GM21526 (cell line): Measurements from ENCODE around the gene KDM2A.
A peak's percentile ranks its signal among the peaks of the same experiment; 100 is the strongest.
"Not testable (repeated sequence)": the region's sequence is repeated elsewhere in the genome, so short reads cannot be mapped to it uniquely, and the experiment has no call there.

Experiments
- ATAC-seq: cut with Tn5 transposase; IDR thresholded peaks from one replicate; pipeline ENCODE4 v1.9.1; 2021; ENCODE audit warnings: moderate library complexity; ENCODE audit not compliant: unreplicated experiment, low FRiP score

The KDM2A gene

DNA sequence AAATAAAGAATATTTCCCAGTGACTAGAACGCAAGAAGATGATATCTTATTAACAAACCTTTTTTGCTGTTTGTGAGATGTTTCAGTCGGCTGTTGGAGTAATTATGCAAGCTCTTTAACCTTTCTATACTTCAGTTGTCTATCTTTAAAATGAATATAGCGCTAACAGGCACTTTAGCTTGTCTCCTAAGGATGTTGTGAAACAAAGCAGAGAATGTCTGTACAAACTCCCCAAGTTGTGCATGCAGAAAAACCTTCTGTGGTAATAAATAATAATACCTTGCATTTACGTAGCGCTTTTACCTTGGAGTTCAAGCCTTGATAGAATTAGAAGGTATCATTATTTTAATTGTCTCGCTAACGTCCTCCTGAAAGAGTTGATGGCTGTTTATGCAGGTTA is 1.9 kb upstream of the KDM2A start:
- ATAC-seq = no peak

DNA sequence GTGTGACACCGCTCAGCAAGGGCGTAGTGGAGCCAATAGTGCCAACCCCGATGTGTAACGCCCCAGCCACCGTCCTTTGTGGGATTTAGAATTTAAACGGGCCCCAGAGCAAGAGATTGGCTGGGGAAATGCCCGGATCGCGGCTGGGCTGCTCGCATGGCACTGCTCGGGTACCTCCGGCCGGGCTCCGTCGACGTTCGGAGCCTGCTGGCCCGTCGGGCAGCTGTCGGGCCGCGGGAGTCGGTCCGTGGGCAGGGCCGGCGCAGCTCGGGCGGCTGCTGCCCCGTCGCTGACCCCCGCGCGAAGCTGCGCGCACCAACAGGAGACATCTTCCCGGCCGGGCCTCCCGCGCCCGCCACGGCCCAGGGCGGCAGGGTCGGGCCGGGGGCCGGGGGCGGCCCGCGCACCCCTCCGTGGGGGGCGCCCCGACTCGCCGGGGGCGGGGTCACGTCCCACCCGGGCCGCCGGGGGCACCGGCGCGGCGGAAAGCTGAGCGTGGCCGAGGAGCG is 1.3 kb upstream of the KDM2A start:
- peak; percentile 7 for ATAC-seq

DNA sequence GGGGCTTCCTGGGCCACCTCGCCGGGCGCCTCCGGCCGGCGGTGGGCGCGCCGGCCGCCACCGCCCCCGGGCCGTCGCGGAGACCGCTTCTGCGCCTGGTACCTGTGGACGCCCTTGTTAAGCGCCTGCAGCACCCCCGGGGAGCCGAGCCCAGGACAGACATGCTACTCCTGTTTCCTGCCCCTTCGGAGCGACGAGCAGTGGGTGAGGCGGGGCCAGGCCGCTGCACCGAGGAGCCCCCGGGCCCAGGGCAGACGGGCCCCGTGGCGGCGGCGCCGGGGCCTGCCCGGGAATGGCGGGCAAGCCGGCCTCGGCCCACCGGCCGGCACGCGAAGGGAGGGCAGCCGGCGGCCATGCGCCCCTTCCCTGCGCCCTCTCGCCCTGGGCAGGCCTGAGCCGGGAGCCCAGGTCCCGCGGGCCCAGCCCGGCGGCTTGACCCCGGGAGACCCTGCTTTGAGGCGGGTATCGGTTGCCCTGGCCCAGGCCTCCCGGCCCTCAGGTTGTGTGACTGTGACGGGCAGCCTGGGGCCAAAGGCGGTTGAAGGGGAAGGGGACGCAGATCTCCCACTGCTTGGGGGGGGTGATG is 789 bp upstream of the KDM2A start:
- ATAC-seq = peak; percentile 18

DNA sequence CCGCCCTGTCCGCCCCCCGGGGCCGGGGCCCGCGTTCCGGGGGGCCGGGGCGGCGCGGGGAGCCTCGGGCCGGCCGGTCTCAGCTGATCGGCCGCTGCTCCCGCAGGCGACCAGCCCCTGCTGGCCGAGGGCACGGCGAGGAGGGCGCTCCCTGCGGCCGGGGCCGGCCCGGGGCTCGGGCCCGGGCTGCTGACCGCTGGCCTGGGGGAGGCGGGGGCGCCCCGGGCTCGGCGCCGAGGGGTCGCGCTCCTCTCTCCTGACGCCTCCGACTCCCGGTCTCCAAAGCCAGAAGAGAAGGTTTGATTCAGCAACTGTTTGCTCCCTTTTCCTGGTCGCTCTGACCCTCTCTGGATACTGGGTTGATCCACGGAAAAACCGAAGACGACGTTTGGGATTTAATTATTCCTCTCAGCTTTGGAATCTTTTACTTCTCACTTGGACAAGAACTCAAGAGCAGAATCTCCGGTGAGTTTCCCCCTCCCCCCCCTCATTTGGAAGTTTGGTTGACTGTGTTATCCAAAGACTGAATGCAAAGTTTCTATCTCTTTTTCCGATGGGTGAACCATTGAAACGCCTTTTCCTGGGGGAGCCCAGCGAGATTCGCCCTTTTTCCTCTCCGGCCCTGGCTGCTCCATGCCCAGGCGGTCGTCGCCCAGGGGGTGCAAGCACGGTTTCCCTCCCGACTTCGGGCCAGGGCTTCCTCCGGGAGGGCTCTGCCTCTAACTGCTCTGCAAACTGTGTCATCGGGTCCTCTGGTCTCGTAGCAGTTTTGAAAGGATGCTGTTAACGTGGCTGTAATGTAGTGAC is 725 bp downstream of the KDM2A start:
- peak; percentile 7 for ATAC-seq

DNA sequence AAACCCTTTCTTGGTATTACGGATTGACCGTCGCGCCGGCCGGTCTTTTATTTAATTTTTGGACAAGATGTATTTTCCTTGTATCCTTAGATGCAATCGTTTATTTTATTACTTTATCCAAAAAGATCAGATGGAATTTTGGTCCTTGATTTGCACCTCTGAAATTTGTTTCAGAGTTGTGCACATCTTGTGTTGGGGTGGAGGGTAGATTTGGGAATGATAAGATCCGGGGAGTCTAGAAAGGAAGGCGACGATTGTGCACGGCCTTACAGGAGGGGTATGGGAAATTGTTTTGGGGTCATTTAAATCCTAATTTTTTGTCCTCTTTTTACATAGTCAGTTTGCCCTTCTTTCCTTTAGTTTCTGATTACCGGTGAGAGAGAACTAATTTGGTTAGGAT is 1.4 kb downstream of the KDM2A start:
- ATAC-seq = no peak

DNA sequence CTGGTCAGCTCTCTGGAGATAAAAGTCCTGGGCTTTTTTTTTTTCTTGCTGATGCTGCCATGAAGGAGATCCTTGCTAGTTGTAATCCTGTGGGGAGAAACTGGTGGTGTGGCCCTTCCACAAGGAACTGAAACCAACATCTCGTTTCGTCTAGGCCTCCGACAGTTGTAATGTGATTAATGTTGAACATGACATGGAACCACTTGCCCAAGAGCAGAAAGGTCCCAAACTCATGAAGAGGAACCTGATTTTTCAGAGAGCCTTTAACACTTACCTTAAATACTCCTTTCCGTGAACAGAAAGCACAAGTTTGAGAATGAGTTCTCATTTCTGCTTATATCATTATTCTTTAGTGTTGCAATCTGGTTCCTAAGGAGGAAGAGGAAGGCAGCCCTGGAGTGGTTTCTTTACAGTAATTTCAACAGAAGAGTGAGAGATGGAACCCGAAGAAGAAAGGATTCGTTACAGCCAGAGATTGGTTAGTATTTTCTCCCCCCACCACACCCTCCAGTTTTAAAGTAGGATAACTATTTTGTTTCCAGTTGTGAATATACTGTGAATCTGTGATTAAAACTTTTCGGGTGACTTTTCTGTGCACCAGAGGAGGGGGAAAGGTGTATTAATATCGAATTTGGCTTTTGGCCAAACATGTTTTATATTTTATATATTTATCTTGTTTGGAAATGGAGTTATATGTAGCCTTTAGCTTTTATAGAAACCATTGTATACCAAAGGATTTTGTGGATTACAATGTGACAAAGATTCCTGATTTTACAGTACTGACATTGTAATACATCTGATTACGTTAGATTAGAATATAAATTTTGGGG is 2.0 kb downstream of the KDM2A start:
- no peak for ATAC-seq

DNA sequence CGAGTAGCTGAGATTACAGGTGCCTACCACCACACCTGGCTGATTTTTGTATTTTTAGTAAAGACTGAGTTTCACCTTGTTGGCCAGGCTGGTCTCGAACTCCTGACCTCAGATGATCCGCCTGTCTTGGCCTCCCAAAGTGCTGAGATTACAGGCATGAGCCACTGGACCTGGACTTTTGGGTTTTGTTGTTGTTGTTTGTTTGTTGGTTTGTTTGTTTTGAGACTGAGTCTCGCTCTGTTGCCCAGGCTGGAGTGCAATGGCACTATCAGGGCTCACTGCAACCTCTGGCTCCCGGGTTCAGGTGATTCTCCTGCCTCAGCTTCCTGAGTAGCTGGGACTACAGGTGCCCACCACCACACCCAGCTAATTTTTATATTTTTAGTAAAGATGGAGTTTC is 4.7 kb downstream of the KDM2A start:
- not testable (repeated sequence) for ATAC-seq

DNA sequence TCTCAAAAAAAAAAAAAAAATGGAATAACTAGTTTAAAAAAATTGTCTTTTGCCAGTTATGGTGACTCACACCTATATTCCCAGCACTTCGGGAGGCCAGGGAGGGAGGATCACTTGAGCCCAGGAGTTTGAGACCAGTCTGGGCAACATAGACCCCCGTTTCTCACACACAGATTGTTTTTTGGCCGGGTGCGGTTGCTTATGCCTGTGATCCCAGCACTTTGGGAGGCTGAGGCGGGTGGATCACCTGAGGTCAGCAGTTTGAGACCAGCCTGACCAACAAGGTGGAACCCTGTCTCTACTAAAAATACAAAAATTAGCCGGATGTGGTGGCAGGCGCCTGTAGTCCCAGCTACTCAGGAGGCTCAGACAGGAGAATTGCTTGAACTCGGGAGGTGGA is 7.2 kb downstream of the KDM2A start:
- not testable (repeated sequence) for ATAC-seq

DNA sequence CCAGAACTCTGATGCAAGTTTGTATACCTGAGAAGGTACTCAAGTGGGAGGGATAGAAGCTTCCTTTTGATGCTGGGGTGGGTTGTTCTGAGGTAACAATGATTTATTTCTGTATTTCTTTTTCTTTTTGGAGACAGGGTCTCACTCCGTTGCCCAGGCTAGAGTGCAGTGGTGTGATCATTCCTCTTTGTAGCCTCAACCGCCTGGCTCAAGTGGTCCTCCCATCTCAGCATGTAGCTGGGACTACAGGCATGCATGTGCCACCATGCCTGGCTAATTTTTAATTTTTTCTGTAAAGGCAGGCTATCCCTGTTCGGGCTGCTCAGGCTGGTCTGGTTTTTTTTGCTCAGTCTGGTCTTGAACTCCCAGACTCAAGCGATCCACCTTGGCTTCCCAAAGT is 7.9 kb downstream of the KDM2A start:
- ATAC-seq = no peak

DNA sequence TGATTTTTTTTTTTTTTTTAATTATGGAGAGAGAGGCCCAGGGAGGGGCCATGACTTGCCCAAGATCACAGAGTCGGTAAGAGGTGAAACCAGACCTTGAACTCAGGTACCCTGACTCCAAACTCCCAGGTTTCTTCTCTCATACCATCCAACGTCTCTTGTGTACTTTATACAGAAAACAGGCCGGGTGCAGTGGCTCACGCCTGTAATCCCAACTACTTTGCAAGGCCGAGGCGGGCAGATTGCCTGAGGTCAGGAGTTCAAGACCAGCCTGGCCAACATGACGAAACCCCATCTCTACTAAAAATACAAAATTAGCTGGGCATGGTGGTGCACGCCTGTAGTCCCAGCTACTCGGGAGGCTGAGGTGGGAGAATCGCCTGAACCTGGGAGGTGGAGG is 11.8 kb downstream of the KDM2A start:
- ATAC-seq = not testable (repeated sequence)

DNA sequence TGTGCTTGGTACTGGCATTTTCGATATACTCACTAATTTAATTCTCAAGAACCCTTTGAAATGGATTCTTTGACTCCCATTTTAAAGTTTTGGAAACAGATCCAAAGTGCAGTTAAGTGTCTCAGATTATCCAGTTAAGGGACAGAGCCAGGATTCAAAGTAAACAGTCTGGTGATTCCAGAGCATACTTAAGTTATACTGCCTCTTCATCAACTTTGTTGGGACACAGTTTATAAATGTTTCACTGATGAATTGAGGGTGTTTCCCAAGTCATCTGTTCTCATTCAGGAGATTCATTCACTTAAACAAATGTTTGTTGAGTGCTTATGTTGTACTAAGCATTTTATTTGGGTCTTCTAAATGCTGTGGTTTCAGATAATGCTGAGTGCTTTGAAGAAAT is 17.1 kb downstream of the KDM2A start:
- ATAC-seq = no peak

DNA sequence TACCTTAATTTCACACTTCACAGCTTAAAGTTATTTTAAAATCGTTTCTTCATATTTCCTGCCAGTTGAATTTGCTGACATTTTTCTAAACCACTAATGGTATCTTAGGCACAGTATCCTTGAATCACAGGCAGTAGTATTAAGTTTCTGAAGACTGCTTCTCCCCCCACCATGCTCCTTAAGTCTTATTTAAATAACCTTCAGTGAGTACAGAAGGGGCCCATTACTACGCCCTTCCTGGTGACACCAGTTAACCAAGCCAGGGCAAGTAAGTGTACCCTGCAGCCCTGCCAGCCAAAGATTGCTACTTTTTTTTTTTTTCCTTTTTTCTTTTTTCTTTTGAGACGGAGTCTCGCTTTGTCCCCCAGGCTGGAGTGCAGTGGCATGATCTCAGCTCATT is 19.9 kb downstream of the KDM2A start:
- ATAC-seq = no peak

DNA sequence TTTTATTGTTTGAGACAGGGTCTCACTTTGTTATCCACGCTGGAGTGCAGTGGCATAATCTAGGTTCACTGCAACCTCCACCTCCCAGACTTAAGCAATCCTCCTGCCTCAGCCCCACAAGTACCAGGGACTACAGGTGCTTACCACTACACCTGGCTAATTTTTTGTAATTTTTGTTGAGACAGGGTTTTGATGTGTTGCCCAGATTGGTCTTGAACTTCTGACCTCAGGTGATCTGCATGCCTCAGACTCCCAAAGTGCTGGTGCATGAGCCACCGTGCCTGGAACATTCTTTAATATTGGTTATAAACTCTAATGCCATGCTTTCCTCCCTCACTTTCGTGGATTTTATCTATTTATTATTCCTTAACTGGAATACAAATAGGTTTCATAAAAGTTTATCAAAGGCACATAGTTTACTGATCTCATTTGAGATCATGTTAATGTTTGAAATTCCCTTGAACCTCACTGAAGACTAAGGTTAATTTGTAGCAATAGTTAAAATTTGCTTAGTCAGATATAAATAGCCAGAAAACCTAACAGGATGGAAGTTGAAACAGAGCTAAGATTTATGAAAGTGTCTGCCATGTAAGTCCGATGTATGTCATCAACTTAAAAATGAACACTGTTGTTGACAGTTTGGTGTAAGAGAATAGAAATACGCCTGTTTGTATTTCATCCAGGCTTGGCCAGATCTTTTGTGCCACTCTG is 27.6 kb downstream of the KDM2A start:
- no peak for ATAC-seq

DNA sequence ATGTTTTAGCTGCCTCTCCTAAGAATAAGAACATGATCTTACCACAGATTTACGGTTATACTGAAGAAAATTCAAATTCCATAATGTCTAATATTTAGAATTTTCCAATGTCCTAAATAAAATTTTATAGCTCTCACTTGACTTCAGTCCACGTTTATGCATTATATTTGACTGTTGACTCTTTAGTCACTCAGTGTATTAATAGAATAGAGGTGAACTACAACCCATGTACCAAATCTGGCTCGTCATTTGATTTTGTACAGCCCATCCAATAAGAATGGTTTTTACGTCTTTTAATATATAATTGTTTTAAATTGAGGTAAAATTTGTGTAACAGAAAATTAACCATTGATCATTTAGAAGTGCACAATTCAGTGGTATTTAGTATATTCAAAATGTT is 34.9 kb downstream of the KDM2A start:
- ATAC-seq = no peak

DNA sequence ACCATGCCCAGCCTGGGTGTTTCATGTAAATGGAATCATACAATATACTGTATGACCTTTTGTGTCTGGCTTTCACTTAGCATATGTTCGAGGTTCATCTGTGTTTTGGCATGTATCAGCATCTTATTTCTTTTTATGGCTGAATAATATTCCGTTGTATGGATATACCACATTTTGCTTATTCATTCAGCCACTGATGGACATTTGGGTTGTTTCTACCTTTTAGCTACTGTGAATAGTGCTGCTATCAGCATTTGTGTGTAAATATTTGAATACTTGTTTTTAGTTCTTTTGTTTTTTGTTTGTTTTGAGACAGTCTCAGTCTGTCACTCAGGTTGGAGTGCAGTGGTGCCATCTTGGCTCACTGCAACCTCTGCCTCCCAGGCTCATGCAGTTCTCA is 35.7 kb downstream of the KDM2A start:
- no peak for ATAC-seq

DNA sequence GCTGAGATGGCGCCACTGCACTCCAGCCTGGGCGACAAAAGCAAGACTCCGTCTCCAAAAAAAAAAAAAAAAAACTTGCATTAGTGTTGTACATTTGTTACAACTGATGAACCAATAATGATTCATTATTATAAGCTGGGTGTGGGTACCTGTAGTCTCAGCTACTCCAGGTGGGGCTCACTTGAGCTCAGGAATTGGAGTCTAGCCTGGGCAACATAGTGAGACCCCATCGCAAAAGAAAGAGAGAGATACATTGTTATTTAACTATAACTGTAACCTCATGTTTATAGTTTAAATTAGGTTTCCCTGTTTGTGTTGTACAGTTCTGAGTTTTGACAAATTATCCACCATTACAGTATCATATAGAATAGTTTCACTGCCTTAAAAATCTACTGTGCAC is 38.6 kb downstream of the KDM2A start:
- ATAC-seq = no peak

DNA sequence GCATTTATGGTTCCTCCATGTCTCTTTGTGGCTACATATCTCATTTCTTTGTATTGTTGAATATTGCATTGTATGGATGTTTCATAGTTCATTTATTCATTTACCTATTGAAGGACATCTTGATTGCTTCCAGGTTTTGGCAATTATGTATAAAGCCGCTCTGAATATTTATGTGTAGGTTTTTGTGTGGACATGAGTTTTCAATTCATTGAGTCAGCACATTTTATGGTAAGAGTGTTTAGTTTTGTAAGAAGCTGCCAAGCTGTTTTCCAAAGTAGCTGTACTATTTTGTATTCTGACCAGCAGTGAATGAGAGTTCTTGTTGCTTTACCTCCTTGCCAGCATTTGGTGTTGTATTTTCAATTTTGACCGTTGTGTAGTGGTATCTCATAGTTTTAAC is 39.2 kb downstream of the KDM2A start:
- ATAC-seq = no peak

DNA sequence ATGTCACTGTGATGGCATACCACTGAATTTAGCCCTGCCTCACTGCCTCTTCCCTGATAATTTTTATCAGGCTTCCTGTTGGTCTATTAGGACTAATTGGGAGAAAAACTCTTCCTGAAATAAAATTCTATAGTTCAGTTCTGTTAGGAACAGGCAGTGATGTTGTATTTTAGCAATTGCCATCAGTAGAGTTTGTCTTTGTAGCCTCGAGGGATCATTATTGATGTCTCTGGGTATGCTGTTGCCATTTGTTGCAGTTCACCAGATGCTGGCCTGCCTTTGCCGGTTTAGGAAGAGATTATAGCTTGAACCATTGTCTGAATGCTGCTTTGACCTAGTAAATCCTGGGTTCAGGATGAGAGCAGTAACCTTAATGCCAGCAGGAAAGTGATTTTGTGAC is 41.0 kb downstream of the KDM2A start:
- ATAC-seq = no peak

DNA sequence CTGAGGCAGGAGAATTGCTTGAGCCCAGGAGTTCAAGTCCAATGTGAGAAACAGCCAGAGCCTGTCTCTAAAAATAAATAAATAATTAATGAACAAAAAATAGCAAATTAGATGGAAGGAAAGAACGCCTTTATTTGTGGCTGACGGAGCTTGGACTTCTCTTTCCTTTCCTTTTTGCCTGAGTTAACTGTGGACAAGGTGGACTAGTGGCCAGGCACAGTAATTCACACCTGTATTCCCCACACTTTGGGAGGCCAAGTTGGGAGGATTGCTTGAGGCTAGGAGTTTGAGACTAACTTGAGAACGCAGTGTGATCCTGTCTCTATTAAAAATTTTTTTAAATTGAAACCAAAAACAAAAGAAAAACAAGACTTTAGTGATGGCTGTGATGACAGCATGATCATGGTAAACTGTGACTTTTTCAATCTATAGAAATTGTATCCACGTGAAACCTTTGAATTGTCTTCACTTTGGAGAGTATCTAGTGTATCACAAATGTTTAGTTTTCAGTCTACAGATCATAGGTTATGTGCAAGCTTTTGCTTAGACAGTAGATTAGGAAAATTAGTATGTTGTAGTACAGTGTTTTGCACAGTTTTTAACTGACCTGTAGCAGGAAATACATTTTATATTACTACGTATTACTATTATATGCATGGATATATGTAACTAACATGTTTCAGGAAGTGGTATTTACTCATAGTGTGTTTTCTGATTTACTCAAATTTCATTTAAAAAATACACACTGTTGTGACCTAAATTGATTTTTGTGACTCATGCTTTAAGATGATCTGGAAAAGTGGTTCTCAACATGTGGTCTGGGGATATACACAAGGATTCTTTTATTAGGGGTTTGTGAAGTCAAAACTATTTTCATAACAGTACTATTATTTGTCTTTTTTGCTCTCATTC is 42.1 kb downstream of the KDM2A start:
- ATAC-seq = no peak

DNA sequence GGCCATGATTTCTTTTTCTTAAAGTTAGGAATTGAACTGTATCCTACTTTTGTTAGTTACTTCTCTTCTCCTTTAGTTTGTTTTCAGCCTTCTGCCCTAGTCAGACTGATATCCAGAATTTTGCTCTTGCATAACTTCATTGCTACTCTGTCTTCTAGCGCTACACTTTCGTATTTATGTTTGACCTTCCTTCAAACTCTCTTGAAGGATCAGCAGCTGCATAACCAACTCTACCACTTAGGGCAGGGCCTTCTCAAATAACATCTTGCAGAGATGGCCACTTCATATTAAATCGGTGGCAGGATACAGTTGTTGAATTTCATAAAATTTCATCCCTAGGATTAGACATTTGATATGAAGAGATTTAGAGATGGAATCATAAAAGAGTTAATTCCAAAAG is 43.9 kb downstream of the KDM2A start:
- no peak for ATAC-seq
